Stimulated activated naive CD4-positive, alpha-beta T cell treated with Interleukin-2 at 50 U/mL for 16 hours (primary cell): ENCODE results near the gene GCSAM.

Experiments
- DNase-seq: peaks from one replicate; lab custom pipeline; 2025; lab: John Stamatoyannopoulos, UW

Gene GCSAM

GRCh38 chr3:112132975-112133448 lies at the start of gene GCSAM:
TSS of gene GCSAM (minus strand) at chr3:112133248. CDS start at chr3:112133120, 128 bp downstream.
- DNase-seq = peak; percentile 63

- no peak for DNase-seq
These were observed 42.6 kb upstream of the GCSAM start for GRCh38 chr3:112175646-112176045.

GRCh38 chr3:112175037-112175436 lies 42.0 kb upstream of the GCSAM start:
- DNase-seq = no peak

DNA sequence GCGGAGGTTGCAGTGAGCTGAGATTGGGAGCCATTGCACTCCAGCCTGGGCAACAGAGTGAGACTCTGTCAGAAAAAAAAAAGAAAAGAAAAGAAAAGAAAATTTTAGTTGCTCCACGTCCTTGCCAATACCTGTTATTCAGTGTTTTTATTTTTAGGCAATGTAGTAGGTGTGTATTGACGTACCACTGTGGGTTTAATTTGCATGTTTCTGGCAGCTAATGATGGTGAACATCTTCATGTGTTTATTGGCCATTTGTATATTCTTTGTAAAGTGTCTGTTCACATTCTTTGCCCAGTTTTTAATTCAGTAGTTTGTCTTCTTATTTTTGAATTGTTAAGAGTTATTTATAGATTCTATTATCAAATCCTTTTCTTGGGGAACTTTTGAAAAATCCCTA lies 38.1 kb upstream of the GCSAM start:
- no peak for DNase-seq

GRCh38 chr3:112170046-112170445 lies 37.0 kb upstream of the GCSAM start:
- DNase-seq = no peak

- DNase-seq = no peak
These were observed 34.7 kb upstream of the GCSAM start for GRCh38 chr3:112167758-112168157.

- DNase-seq = no peak
These were observed 16.1 kb upstream of the GCSAM start for GRCh38 chr3:112149136-112149535.

DNA sequence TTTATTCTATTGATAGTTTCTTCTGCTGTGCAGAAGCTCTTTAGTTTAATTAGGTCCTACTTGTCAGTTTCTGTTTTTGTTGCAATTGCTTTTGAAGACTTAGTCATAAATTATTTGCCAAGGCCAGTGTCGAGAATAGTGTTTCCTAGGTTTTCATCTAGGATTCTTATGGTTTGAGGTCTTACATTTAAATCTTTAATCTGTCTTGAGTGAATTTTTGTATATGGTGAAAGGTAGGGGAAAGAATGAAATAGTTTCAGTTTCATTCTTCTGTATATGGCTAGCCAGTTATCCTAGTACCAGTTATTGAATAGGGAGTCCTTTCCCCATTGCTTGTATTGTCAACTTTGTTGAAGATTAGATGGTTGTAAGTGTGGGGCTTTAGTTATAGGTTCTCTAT lies 10.6 kb upstream of the GCSAM start:
- DNase-seq = no peak

- no peak for DNase-seq
These were observed 10.2 kb upstream of the GCSAM start for GRCh38 chr3:112143251-112143650.

DNA sequence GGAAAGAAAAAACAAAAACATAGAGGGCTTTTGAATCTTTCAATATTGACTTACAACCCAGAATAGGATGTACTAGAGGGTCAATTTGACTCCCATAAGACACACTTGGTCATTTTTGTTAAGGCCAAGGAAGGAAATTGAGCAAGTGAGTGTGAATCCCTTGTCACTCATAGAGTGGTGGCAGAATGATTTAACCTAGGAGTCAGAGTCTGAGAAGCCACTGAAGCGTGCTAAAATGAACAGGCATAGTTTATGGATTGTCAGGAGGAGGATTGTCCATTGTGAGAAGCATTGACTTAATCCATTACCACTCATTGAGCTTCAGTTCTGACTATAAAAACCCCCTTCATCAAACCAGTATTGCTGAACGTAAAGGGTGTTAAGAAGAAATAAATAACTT lies 8.2 kb upstream of the GCSAM start:
- no peak for DNase-seq

DNA sequence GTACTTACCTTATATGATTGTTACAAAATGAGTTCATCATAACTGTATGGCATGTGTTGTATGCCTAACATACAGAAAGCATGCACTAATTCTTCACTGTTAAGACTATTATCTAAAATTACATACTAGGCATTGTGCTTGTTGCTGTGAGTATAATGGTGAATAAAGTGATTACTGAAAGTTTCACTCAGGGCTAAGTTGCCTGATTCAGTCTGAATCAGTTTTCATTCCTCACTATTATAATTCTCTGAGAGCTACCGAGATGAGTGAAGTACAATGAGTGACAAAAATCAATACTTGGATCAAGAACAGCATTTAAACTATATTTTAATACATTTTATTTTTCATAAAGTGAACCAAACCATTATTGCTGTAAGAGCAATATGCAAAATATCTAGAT lies 7.5 kb upstream of the GCSAM start:
- DNase-seq = no peak

- DNase-seq = no peak
These were observed 5.3 kb upstream of the GCSAM start for GRCh38 chr3:112138219-112138969.

DNA sequence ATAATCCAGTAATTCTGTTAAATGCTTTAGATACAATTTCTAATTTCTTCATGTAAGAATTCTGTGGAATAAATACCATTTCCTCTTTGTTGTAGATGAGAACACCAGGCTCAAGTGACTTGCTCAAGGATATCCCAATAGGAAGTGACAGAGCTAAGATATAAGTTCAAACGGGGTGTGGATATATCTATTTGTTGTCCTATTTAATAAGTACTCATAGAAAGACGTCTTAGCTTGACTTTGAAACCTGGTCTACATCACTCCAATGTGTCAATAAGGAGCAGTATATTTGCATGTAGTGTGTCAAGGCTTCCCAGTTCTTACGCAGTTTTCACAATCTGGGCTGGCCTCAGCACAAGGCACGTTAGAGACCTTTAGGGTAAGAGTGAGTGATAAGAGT lies 4.7 kb upstream of the GCSAM start:
- no peak for DNase-seq

GRCh38 chr3:112136959-112137693 lies 4.1 kb upstream of the GCSAM start:
- peak; percentile 31 for DNase-seq

DNA sequence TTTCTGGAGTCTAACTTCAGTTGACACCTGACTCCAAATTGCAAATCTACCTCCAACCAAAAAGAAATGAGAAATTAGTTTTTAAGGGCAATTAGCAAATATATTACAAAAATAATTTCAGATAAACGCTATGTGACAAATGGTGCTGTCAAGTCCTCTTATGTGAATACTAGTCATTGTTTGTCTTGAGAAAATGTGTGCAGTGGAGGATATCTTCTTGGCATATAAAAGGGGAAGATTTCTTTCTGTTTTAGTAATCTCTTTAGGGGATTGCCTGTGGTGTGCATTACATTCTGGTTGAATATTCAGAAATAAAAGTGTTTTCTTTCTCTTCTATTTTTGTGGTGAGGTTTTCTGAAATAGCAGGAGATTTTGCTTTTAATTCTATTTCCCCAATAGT lies 3.0 kb upstream of the GCSAM start:
- no peak for DNase-seq

DNA sequence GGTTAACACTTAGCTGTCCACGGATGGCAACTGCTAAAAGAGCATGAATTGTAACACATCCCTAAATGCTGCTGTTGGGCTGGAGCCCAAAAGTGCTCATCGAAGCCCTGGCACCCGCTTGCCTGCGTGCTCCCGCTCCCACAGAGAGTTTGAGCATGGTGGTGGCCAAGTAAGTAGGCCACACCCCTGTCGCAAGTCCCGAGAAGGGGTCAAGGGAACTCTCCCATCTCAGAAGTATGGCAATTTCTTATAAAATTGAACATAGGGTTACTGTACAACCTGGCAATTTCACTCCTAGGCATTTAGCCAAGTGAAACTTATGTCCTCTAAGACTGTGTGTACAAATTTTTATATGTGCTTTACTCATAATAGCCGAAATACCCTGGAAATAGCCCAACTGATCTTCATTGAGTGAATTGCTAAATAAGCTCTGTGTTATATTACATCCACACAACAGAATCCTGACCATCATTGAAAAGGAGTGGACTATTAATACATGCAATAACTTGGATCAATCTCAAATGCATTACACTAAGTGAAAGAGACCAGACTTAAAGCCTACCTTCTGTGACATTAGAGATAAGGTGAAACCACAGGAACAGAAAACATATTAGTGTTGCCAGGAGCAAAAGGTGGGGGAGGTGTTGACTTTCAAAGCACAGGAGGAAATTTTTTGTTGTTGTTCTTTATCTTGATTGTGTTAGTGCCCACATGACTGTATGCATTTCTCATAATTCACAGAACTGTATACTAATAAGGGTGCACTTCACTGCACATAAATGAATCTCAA lies 1.5 kb upstream of the GCSAM start:
- no peak for DNase-seq

DNA sequence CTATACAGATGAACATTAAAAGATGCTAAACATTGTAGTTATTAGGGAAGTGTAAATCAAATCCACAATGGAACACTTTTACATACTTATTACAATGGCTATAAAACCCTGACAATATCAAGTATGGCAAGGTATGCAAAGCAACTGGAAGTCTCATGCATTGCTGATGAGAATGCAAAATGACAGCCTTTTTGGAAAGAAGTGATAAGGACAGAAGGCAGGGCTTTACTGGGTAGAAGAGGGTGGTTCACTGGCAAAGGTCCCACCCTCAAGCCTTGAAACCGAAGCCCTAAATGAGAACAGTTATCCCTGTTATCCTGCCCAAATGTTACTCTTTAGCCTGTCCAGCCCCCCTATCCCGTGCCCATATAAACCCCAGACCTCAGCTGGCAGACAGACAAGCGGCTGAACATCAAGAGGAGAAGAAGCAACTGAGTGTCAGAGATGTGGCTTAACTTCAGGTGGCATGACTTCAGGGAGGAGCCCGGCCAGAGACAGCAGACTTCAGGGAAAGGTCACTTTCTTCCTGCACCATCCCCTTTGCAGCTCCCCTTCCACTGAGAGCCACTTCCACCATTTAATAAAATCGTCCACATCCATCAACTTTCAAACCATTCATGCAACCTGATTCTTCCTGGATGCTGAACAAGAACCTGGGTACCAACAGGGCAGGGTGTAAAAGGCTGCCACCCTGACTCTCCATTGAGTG lies 732 bp upstream of the GCSAM start:
- no peak for DNase-seq

- no peak for DNase-seq
These were observed 494 bp downstream of the GCSAM start for GRCh38 chr3:112132554-112132953.

- no peak for DNase-seq
These were observed 960 bp downstream of the GCSAM start for GRCh38 chr3:112132088-112132487.

- DNase-seq = no peak
These were observed 1.9 kb downstream of the GCSAM start for GRCh38 chr3:112131111-112131510.

- DNase-seq = no peak
These were observed 2.4 kb downstream of the GCSAM start for GRCh38 chr3:112130638-112130993.
